Ureter (tissue), 1 donor: ENCODE results near the gene OR56A4. TPM values are rescaled to one million over a fixed set of nuclear protein-coding genes. Genes with fewer than 3 reads are reported as not detected.

ENCODE experiments used
- DNase-seq: peaks from one replicate; pipeline ENCODE4 v3.0.0-alpha.2; 2020; ENCODE audit warnings: low spot score
- total RNA-seq: library from RNA; stranded (reverse); gene quantifications from one replicate; pipeline ENCODE4 v1.2.4, GENCODE V29; 2023
- donor health status: DM: yes; HTN: yes; CAD: no.

The OR56A4 gene, protein sequence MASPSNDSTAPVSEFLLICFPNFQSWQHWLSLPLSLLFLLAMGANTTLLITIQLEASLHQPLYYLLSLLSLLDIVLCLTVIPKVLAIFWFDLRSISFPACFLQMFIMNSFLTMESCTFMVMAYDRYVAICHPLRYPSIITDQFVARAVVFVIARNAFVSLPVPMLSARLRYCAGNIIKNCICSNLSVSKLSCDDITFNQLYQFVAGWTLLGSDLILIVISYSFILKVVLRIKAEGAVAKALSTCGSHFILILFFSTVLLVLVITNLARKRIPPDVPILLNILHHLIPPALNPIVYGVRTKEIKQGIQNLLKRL
- 0.10 TPM for total RNA-seq

DNA sequence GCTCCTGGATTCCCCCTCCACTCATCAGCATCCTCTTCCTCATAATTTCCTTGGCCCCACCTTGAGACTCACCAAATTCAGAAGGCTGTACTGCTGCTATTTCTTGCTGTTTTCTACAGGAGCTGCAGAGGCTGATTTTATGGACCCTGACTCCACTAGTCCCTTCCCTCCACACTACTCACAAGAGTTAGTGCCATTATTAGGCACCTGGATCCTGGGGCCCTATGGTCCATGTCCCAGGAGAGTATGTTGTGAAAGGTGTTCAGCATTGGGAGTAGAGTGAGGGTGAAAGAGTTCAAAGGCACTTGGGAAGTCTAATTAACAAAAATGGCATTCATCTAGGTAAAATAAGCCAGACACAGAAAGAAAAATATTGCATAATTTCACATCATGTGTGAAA, at the start of gene OR56A4:
TSS of gene OR56A4 (minus strand) at position 101 of the 400 bp plus-strand sequence. CDS start 3,954 bp downstream, outside the sequence.
- no peak for DNase-seq

DNA sequence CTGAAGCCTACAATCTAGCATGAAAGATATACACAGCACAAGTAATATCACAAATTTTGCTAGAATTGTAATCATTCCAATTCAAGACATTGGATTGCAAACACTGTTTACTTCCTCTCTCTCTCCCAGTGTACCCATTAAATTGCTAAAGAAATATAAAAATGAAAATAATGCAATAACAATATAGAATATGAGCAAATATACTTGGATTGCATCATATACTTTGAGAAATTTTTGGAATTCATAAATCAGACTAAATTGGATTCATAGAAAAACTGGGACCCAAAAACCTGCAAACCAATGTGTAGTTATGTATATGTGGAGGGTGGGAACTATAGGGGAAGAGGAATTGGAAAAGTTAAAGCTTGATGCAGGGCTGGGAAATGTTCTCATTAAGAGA, 48.8 kb upstream of the OR56A4 start:
- DNase-seq, result no peak

DNA sequence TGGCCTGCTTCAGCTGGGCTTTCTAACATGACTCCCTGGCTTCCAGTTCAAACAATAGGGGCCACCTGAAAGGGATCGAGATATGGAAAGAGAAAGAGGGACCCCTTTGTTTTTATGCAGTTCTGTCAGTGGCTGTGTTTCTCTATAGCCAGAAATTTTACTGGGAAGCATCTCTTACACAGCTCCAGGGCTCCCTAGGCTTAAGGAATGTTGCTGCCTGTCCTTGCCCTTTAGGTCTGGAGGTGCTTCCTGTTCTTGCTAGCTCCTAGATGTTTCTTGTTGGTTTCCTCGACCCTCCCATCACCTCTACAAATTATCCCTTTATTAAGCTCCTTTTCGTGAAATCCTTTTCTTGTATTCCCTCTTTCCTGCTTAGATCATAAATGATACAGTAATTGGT, 45.6 kb upstream of the OR56A4 start:
- no peak for DNase-seq

DNA sequence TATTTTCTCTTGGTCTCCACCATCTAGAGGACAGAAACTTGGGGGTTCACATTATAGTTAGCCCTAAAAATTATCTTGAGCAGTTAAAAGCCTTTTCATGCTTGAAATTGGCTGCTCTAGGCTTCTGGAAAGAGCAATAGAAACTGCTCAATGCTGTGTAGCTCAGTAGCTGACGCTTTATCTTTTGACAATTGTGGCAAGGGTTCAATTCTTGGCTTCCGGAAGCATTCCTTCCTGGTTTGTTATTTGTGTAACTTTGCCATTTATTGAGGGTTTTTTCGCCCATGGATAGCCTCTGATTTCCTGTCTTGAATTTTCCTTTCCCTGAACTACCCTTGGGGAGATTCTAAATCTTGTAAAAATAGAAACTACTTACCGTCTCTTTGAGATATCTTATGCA, 34.1 kb upstream of the OR56A4 start:
- no peak for DNase-seq

DNA sequence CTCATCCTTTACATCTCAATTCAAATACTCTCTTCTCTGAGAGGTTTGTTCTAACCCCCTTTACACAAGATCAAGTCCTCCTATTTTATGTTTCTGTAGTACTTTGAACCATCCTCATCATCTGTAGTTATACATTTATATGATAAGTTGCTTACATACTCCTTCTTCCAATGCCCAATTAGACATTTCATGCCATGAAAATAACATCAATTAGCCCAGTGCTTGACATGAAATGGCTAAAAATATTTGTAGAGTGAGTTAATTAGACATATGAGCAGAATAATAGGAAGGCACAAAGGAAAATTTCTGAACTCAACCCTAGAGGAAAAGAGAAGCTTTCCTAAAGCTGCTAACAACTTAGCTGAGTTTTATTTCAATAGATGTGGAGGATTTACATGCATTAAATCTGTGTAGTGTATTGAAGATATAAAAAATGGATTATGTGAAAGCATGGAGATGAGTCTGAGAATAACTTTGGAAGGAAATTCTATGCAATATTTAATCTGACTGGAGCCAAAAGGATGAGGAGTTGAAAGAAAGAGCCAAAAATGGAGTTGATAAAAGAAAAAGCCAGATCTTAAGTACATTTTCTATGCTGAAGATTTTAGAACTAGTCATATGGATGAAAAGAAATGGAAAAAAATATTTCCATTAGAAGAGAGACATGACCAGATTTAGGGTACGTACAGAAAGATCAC, 24.1 kb upstream of the OR56A4 start, which contains the start of gene OR56A1:
TSS of gene OR56A1 (minus strand) at position 51 of the 698 bp plus-strand sequence. CDS start 3,066 bp downstream, outside the sequence.
- no peak for DNase-seq

DNA sequence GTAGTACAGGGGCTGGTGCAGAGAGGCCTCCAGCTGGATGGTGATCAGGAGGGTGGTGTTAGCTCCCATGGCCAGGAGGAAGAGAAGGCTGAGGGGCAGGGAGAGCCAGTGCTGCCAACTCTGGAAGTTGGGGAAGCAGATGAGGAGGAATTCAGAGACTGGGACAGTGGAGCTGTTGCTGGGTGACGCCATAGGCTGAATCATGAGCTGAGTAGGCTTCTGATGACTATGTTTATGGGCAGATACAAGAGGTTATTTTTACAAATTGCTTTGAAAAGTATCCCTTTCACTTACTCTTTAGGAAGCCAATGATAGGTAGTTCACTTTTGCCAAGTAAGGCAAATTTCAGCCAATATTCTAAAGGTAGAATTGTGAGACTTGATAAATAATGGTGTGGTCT, 20.8 kb upstream of the OR56A4 start:
- no peak for DNase-seq

DNA sequence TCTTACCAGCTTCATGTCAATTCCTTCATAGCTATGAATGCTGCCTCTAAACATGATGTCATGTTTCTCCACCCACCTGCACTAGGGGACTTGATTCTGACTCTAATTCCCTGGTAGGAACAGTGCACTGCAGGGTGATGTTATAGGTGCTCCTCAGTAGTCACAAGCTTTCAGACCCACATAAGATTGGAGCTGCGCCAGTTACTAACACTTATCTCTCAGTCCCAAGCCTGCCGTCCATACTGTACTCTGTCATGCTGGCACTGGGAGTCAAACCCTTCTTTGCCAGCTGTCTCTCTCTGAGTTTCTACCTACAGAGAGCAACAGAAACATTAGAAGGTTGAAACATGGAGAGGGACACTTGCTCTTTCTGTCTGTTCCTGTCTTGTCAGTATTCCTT, 18.3 kb upstream of the OR56A4 start:
- DNase-seq, result no peak

DNA sequence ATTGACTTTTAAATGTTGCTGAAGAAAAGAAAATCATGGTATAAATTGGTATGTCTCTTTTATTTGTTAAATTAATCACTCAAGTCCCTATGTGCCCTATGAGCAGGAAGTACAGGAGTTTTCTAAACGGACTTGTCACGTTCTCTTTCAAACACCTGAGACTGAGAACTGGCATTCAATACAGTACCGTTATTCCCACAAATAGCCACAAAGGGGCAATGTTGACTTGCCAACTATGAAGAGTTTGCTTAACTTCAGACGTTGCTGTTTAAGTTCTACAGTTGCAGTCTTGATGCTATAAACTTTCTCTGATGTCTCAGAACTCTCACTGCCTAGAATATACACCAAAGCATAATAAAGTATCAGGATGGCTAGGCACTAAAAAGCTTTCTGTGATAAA, 16.2 kb upstream of the OR56A4 start:
- DNase-seq, result no peak

DNA sequence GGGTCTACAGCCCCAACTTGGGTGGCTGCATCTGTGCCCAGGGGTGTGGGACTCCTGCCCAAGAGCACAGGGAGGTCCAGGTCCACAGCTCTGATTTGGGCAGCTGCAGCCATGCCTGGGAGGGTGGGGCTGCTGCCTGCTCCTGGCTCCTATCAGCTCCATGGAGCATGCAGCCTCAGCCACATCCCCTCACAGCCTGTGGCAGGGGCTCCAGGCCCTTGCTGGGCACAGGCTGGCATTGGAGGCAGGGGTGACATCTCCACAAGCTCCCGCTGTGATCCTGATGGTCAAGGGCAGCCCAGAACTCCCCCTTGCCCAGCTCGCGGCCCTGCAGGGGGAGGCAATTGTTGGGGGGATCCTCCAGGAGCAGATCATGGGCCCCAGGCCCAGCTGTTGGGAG, 6.3 kb upstream of the OR56A4 start:
- DNase-seq, result no peak

DNA sequence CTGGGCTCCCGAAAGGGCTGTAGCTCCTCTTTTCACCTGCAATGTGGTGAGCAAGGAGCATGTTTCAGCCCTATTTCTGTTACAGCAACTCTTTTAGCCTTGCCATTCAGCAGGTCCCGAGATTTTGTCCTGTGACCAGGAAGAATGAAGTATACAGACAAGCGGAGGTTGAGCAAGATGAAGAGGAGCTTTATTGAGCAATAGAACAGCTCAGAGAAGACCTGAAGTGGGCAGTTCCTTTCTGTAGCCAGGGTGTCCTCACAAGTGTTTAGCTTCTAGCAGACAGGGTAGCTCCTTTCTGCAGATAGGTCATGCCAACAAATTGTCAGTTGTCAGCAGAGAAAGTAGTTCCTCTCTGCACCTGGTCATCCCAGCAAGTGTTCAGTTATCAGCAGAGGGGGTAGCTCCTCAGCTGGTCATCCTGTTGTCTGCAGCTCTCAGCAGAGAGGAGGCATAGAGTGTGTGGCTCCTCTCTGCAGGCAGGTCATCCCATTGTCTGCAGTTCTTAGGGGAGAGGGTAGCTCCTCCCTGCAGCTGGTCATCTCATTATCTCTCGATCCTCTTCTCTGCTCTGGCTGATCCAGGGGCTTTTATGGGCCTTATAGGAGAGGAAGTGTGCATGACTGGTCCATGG, 5.4 kb upstream of the OR56A4 start:
- no peak for DNase-seq

DNA sequence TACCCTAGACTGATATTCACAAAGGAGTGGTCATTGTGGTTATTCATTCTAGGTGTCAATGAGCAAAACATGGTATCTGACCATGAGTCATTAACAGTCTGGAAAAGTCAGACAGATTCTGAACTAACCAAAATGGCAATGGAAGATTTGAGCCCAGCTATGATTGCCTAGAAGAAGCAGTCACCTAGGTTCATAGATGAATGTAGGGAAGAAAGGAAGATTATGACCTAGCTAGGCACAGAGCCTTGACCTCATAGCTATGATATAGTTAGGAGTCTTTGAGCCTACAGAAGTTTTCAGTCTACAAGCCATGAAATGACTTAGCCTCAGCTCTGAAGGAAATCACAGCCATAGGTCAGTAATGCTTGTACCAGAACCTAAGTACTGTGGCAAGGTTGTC, 351 bp downstream of the OR56A4 start:
- no peak for DNase-seq

DNA sequence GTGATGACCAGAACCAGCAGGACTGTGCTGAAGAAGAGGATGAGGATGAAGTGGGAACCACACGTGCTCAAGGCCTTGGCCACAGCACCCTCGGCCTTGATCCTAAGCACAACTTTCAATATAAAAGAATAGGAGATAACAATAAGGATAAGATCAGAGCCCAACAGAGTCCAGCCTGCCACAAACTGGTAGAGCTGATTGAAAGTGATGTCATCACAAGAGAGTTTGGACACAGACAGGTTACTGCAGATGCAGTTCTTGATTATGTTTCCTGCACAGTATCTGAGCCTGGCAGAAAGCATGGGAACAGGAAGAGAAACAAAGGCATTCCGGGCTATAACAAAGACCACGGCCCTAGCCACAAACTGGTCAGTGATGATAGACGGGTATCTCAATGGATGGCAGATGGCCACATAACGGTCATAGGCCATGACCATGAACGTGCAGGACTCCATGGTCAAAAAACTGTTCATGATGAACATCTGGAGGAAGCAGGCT, 4.5 kb downstream of the OR56A4 start:
- DNase-seq, result no peak

DNA sequence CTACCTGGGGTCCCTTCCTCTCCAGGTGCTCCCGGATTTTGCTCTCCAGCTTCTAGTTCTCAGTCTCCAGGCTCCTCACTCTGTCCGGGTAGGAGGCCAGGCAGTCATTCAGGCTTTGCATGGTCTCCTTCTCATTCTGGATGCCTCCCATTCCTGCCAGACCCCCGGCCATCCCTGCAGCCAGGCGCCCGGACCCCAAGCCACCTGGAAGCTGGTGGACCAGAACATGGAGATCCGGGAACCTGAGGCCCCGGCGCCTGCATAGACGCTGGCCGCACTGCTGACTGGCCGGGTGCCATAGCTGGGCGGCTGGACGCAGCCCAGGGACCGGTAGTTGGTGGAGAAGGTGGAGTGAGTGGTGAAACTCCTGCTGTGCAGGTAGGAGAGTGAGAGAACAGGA, 12.0 kb downstream of the OR56A4 start:
- DNase-seq, result no peak

DNA sequence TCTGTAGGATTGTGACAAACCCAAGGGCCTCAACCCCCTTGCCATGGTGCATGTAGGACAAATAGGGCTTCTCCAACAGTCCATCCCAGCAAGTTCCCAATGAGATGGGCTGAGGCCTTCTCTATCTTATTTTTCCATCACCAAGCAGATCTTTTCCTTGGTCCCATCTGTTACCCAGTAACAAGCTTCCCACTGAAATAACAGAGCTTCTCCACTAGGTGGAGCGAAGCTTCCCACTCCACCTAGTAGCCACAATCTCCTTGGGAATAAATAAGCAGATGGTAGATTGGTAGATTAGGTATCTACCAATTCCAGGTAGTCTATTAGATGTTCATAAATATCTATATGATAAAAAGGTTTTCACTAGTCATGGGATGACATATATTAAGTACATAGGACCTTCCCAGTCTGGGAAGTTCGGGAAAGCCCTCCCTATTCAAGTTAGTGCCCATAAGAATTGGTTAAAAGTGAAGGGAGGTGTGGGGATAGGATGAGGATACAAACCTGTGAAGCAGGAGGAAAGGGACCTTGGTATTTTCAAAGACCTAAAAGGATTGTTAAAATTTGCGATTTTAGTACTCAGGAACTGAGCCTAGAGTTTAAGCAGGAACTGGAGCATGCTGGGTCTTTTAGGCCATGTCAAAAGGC, 14.0 kb downstream of the OR56A4 start:
- DNase-seq, result no peak

DNA sequence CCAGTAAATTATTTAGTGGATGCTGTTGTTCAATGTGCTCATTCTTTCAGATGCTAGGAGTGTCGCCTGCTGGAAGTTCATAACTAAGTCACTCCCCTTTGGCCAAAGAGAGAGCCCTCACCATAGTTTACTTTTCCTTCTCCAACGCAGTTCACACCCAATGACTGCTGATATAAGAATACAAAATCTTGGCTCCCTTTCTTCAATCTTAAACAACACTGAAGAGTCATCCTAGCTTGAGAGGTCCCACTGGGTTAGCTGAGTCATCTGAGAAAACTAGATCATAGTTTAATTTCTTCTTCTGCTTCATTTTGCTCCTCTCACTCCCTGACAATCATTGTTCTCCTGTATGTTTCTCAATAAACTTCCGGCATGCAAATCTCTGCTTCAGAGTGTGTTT, 14.6 kb downstream of the OR56A4 start:
- DNase-seq, result no peak

DNA sequence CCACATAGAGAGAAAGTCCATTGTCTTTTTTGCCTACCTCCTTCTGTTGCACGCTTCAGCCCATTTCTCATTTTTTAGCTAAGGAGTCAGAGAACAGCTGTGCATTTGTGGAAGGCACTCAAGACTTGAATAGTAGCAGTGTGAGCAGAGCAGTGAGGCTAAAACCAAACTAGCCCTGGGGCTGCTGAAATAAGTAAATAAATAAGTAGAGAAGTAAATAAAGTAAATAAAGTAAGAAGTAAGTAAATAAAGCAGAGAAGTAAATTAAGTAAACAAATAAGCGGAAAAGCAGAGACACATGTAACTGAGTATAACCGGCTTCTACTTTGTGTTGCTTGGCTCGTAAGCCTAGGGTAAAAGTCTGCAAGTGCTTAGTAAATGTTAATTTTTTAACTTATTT, 17.5 kb downstream of the OR56A4 start:
- DNase-seq, result no peak

DNA sequence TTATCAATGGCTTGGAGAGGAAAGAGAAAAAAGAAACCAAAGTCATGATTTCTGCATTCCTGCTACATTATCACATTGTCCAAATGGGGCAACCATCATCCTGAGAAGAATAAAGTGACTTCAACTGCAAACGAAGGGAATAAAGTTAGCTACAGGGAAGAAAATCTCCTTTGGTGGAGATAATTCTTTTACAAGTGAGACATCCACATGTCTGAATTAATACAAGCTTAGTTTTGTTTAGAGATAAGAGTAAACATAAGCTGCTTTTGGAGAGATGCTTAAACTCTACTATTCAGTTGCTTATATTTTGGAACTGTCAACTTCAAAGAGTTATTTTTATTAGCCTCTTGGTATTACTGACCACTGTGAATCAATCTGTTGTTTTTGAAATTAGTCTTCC, 19.9 kb downstream of the OR56A4 start, which contains the start of gene OR52L1:
TSS of gene OR52L1 (minus strand) at position 101 of the 400 bp plus-strand sequence. CDS start at position 46, 55 bp downstream.
- DNase-seq, result no peak

DNA sequence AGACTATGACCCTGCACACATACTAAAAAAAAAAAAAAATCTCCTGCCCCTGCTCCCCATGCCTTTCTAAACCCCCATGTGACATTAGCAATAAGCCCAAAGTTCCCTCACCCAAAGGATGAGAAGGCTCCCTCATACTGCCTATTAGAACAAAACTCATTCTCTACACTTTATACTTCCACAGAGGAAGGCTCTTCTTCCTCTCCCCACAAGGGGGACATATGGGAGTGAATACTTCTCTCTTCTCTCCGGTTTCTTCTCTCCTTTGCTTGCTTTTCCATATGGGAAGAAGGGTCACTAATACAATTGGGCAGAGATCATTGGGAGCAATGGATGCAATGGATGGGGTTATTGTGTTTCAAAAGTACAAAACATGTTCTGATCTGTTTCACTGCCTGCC, 23.3 kb downstream of the OR56A4 start:
- no peak for DNase-seq

DNA sequence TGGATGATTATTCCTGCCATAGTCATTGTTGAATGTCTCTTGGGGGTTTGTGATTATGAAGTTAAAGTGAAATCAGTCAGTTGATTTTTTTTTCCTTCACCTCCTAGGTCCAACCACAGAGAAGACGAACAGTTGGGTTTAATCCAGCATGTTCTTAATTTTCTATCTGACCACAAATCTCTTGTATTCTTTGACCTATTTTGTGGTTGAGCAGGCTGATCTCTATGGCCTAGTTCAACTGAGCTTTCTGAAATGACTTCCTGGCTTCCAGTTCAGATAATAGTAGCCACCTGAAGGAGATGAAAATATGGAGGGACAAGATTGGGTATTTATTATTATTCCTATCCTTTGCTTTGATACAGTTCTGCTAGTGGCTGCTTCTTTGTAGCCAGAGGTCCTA, 33.2 kb downstream of the OR56A4 start:
- DNase-seq, result no peak

DNA sequence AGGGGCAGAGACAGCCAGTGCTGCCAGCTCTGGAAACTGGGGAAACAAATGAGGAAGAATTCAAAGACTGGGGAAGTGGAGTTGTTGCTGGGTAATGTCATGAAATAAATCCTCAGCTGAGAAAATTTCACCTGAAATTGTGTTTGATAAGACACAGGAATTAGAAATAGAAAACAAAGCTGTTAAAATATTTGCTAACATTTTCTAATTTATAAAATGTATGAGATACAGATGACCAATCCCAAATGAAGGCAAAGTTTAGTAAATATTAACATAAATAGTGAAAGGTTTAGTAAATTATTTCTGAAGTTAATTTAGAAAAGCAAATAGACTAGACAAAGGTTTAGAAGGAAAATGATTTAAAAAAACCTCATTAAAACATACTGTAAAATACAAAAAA, 38.4 kb downstream of the OR56A4 start, which contains the start of gene OR56A5:
TSS of gene OR56A5 (minus strand) at position 101 of the 400 bp plus-strand sequence. CDS start at position 101, 0 bp downstream.
- no peak for DNase-seq

DNA sequence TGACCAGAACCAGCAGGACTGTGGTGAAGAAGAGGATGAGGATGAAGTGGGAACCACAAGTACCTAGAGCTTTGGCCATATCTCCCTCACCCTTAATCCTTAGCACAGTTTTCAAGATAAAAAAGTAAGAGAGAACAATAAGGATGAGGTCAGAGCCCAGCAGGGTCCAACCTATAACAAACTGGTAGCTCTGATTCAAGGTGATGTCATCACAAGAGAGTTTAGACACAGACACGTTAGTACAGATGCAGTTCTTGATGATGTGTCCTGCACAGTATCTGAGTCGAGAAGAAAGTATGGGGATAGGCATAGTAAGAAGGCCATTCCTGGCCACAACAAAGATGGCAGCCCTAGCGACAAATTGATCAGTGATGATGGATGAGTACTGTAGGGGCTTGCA, 39.0 kb downstream of the OR56A4 start:
- no peak for DNase-seq

DNA sequence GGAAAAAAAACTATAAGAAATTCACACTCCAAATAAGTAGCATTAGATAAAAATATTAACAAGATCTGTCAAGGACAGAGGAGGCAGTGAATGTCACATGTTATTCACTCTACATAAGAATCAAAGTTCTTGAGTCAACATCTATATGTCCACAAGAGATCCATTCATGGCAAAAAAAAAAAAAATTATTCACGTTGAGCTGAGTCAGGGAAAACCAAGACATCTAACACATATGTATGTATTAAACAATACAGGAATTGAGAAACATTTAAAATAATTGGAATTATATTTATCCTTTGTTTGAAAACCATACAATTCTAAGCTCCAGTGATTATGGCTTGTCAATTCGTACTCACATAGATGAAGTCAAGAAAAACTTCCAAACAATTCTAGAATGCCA, 39.8 kb downstream of the OR56A4 start:
- no peak for DNase-seq
